ENCODE data around the gene ZNF672.
A peak's percentile ranks its signal among the peaks of the same experiment; 100 is the strongest.
"Not testable (repeated sequence)": the region's sequence is repeated elsewhere in the genome, so short reads cannot be mapped to it uniquely, and the experiment has no call there.

ZNF672 gene

GRCh38 chr1:248812736-248813425, 25.1 kb upstream of the ZNF672 start:
- no peak for DNase-seq (ENCODE audit: low spot score)

- DNase-seq (ENCODE audit: low spot score): no peak
Observed at GRCh38 chr1:248813546-248813945, 24.5 kb upstream of the ZNF672 start.

- DNase-seq (ENCODE audit: low spot score): no peak
Observed at GRCh38 chr1:248814351-248814750, 23.7 kb upstream of the ZNF672 start.

DNA sequence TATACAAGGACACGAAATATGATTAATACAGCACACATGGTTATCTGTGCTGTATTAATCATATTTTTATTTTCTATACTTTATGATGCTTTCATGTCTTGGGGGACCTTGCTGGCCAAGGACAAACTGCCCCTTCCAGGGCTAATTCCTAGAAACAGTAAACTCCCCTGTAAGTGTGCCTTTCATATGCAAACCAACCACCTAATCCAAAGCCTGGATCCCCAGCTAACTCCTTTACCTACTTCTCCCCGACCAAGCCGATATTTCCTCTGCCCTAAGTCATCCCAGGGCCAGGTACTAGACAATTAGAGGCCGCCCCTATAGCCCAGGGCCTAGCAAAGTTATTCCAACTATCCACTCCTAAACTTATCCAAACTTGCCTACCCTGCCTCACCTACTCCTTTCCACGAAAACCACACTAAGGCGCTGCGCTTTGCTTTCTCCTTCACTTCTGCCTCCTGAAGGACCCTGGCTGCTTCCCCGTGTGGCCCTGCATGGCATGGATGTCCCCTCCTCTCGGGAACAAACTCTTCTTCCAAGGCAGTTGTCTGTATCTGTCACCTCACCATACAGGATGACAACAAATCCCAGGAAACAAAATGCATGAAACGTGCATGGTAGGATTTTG, 22.5 kb upstream of the ZNF672 start:
- no peak for DNase-seq (ENCODE audit: low spot score)

- no peak for DNase-seq (ENCODE audit: low spot score)
Observed at GRCh38 chr1:248816042-248816851, 21.8 kb upstream of the ZNF672 start.

- DNase-seq (ENCODE audit: low spot score): no peak
Observed at GRCh38 chr1:248817065-248817464, 21.0 kb upstream of the ZNF672 start.

DNA sequence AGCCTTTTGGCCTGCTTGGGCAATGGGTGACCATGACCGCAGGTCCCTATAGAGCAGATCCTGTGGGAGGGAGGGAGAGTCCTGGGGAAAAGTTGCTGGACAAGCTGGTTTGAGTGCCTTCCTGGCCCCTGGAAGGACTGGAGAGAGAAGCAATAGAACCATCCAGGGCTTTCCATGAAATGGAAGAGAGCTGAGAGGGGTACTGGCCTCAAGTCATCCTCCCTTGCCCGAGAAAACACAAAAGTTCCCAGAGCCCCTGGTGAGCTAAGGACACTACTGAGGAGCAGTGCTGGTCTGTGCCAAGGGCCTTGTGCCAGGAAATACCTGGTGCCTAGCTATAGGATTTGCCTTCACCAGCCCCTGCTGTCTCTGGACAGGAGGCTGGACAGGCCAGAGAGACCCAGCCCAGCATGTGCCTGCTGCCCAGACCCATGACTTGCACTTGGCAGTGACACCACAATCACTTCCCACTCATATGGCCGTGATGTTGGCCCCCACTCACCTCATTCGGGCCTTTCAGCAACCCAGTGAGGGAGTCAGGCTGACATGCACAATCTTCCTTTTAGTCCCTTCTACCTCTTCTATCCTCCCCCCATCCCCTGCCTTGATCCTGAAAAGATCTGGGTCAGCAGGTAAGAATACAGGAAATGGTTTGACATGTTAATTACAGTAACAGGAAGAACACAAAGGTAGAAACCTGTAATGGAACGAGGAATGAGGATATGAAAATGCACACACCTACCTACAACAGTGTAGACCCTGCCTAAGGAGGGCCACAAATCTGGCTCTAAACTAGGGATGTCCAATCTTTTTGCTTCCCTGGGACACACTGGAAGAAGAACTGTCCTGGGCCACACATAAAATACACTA, 19.3 kb upstream of the ZNF672 start:
- no peak for DNase-seq (ENCODE audit: low spot score)

DNA sequence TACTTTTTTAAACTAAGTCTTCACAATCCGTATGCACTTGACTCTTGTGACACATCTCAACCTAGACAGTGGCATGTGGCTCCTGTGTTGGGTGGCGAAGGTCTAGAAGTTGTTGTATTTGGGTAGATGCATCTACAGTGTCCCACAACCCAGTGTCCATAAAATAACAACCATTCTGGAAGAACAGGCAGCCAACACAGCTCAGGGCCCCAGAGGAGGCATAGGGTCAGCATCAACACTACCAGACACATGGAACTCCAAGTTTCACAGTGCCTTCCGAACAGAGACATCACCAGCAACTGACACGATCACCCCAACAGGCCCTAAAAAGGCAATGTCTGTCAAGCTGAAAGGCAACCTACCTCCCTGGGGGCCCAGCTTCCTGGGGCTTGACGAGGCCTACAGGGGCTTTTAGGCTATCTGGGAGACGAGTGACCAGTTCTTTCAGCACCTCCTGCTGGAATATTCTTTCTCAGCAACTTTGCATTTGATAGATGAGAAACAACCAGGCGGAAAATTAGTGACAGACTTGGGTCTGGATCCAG, 17.9 kb upstream of the ZNF672 start:
- no peak for DNase-seq (ENCODE audit: low spot score)

- DNase-seq (ENCODE audit: low spot score): no peak
Observed at GRCh38 chr1:248821101-248821500, 16.9 kb upstream of the ZNF672 start.

GRCh38 chr1:248821641-248822040, 16.4 kb upstream of the ZNF672 start:
- no peak for DNase-seq (ENCODE audit: low spot score)

DNA sequence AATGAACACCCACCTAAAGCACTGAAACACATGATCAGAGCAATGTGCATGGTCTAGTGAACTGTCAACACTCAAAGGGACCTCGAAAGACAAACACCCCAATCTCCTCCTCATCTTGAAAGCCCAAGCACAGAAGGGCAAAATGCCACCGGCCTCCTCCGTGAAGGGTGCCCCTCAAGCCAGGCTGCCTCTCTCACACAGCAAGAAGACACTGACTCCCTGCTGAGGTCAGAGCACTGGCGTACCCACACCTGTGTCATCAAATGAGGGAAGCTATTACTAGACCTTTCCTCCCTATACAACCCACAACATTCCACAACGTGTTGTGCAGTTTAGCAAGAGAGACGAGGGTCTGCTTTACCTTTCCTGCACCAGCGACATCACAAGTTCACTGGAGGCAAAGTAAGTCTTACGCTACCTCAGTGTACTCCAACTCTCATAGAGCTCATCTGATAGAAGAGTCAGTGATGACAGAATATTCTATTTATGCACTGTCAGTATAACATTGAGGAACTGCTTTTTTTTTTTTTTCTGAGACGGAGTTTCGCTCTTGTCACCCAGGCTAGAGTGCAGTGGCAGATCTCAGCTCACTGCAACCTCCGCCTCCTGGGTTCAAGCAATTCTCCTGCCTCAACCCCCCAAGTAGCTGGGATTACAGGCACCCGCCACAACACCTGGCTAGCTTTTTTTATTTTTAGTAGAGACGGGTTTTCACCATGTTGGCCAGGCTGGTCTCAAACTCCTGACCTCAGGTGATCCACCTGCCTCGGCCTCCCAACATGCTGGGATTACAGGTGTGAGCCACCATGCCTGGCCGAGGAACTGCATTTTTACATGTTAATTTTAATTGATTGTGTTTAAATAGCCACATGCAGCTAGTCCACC, 15.6 kb upstream of the ZNF672 start:
- DNase-seq (ENCODE audit: low spot score): no peak

- no peak for DNase-seq (ENCODE audit: low spot score)
Observed at GRCh38 chr1:248823517-248824001, 14.5 kb upstream of the ZNF672 start.

GRCh38 chr1:248824301-248824700, 13.7 kb upstream of the ZNF672 start:
- no peak for DNase-seq (ENCODE audit: low spot score)

GRCh38 chr1:248824701-248825100, 13.3 kb upstream of the ZNF672 start:
- no peak for DNase-seq (ENCODE audit: low spot score)

DNA sequence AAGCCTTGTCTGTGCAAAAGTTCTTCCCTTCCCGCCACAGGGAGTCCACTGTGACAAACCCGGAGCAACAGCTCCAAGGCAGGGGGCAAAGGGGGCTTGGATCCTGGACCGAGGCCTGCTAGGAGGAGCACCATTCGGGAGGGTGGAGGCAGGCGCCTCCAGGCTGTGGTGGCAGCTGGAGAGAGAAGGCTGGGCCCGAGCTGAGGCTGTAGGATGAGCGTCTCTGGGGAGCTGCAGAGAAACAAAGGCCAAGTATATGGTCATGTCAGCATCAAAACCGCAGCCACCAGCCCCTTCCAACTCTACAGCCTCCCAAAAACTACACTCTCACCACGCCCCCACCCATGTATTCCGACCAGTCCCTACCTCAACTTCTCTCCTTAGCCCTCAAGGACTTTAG, 12.9 kb upstream of the ZNF672 start:
- DNase-seq (ENCODE audit: low spot score): no peak

GRCh38 chr1:248825573-248825908, 12.5 kb upstream of the ZNF672 start:
- no peak for DNase-seq (ENCODE audit: low spot score)

GRCh38 chr1:248825909-248826760, 11.9 kb upstream of the ZNF672 start, which contains the start of gene SH3BP5L:
TSS of gene SH3BP5L (minus strand) at chr1:248825915. CDS start at chr1:248824935, 980 bp downstream.
- DNase-seq (ENCODE audit: low spot score): peak; percentile 95

DNA sequence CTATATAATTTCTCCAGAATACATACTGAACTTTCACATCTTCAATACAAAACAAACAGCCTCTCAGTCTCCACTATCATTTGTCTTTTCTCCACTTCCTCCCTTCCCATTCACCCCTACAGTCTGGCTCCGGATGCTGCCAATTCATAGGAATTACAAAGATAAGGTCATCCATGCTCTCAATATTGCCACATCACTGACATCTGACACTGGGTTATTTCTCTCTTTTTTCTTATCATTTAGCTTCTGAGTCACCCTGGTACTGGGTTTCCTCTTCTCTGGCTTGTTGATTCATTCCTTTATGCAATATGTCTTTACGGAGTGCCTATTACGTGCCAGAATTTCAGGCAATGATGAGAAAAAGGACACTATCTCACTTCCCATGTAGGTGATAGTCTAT, 9.2 kb upstream of the ZNF672 start:
- DNase-seq (ENCODE audit: low spot score): peak; percentile 74

GRCh38 chr1:248830718-248831017, 7.4 kb upstream of the ZNF672 start:
- DNase-seq (ENCODE audit: low spot score): not testable (repeated sequence)

DNA sequence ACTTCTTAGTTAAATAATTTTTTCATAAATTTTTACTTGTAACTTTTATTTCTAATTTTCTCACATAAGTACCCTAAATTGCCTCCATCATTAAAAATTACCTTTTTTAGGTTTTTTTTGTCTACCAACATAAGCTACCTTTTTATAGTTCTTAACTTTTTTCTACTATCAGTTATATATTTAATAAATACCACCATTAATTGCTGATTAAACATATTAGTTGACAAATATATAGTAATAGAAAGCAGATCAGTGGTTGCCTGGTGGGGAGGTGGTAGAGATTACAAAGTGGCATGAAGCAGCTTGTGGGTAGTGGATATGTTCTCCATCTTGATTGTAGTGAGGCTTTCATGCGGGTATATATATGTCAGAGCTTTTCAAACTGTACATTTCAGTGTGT, 6.2 kb upstream of the ZNF672 start:
- no peak for DNase-seq (ENCODE audit: low spot score)

Data from hematopoietic multipotent progenitor cell treated with erythropoietin and hydrocortisone succinate and interleukin-3 and kit ligand, for 15 days (in vitro differentiated cells).